Measurements from ENCODE around the gene MTHFD2L.

Gene MTHFD2L

GRCh38 chr4:74219240-74219639 is 61.3 kb downstream of the MTHFD2L start:
- TF ChIP-seq POLR2A (IDR thresholded peaks at IDR 0.05; ENCODE audit: low read length), result no peak
- no peak for TF ChIP-seq GATA1 (IDR thresholded peaks at IDR 0.05; ENCODE audit: low read depth, low read length)
- DNase-seq, result no peak

- TF ChIP-seq POLR2A (IDR thresholded peaks at IDR 0.05; ENCODE audit: low read length) (no peak), GATA1 (IDR thresholded peaks at IDR 0.05; ENCODE audit: low read depth, low read length) (no peak)
- no peak for DNase-seq
Observed at GRCh38 chr4:74223098-74223497, 65.2 kb downstream of the MTHFD2L start.

- no peak for TF ChIP-seq POLR2A (IDR thresholded peaks at IDR 0.05; ENCODE audit: low read length)
- TF ChIP-seq GATA1 (IDR thresholded peaks at IDR 0.05; ENCODE audit: low read depth, low read length), result no peak
- DNase-seq, result peak in 1 of 2 experiments; percentile 44
Observed at GRCh38 chr4:74223801-74224200, 65.9 kb downstream of the MTHFD2L start.

DNA sequence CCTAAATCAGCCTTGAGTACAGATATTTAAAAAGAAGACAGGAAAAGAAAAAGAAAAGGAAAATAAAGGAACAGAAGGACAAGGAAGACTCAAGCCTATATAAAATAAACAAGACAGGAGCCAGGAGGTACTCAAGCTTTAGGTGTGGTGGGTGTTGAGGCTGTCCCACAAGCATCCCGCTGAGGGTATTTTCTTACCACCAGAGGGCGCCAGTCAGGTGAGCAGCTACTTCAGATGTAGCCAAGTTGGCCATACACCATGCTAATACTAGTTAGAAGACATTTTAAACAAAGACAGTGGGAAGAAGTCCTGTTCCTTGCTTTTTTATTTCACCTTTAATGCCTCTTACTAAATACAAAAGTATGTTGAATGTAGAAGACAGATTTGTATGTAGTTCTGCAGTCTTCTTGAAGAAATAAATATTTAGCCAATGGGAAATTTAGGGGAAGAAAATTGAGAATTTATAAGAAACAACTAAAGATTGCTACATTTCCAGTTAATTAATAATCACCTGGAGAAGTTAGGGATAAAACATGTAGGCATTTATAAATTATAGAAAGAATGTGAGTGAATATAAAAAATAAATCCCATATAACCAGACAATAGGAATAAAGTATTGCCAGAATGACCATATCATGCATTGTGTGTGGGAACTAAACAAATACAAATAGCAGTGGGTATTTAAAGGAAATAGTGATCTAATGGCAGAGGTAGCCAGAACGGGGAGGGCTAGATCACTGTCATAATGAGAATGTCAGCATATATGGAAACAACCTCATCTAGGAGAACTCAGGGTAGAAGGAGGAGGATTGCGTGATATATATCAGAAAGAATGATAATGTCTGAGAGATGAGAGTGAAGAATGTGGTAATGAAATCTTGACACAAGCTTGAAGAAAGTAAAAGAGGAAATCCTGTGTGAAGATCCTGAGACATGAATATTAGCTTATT is 71.0 kb downstream of the MTHFD2L start:
- no peak for TF ChIP-seq POLR2A (IDR thresholded peaks at IDR 0.05; ENCODE audit: low read length)
- no peak for TF ChIP-seq GATA1 (IDR thresholded peaks at IDR 0.05; ENCODE audit: low read depth, low read length)
- peak; percentile 77 to 89 for DNase-seq

DNA sequence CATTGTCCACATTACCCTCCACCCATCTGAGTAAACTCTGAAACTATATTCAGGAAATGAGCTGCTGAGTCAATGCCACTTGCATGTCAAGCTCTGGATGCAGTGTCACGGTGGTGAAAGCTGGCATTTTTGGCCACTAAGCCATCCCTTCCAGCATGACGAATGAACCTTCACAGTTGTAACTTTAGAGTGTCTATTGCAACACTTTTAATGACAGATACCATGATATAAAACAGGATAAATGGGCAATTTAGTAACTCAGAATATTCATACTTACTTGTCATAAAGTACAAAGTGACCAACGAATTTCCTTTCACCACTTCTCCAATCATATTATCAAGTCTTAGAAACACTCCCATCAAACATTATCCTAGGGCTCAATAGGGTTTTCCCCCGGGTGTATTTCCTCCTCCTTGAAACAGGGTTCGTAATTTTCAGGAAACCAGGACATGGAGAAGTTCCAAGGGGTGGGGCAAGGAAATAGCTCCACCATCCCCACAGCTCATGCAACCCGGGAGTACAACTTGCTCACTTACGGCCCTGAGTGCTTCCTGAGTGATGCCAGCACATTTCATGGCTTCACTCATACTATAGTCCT is 73.1 kb downstream of the MTHFD2L start:
- TF ChIP-seq GATA1 (IDR thresholded peaks at IDR 0.05; ENCODE audit: low read depth, low read length) (no peak), POLR2A (IDR thresholded peaks at IDR 0.05; ENCODE audit: low read length) (no peak)
- DNase-seq, result peak in 1 of 2 experiments; percentile 53

GRCh38 chr4:74235135-74235534 is 77.2 kb downstream of the MTHFD2L start:
- no peak for TF ChIP-seq GATA1 (IDR thresholded peaks at IDR 0.05; ENCODE audit: low read depth, low read length)
- DNase-seq, result no peak

DNA sequence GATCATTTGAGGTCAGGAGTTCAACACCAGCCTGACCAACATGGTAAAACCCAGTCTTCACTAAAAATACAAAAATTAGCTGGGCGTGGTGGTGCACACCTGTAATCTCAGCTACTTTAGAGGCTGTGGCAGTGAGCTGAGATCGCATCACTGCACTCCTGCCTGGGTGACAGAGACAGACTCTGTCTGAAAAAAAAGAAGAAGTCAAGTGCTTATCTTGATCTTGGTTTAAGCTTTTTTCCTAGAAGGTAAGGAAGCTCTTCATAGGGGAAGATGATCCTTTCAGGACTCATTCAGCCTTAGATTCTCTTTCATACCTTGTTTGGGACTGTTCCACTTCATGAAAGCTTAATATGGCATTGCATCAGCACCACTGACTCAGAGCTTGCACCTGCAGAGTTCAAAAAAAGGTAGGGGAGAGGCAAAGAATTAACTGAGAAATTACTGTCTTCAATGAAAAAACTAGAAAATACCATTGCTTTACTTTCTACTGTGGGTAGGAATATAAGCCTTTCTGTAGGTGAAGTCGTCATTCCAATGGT is 79.6 kb downstream of the MTHFD2L start:
- no peak for DNase-seq
- TF ChIP-seq GATA1 (IDR thresholded peaks at IDR 0.05; ENCODE audit: low read depth, low read length) (no peak), POLR2A (IDR thresholded peaks at IDR 0.05; ENCODE audit: low read length) (no peak)

GRCh38 chr4:74244049-74244448 is 86.1 kb downstream of the MTHFD2L start:
- DNase-seq, result no peak
- no peak for TF ChIP-seq POLR2A (IDR thresholded peaks at IDR 0.05; ENCODE audit: low read length)
- TF ChIP-seq GATA1 (IDR thresholded peaks at IDR 0.05; ENCODE audit: low read depth, low read length), result no peak

DNA sequence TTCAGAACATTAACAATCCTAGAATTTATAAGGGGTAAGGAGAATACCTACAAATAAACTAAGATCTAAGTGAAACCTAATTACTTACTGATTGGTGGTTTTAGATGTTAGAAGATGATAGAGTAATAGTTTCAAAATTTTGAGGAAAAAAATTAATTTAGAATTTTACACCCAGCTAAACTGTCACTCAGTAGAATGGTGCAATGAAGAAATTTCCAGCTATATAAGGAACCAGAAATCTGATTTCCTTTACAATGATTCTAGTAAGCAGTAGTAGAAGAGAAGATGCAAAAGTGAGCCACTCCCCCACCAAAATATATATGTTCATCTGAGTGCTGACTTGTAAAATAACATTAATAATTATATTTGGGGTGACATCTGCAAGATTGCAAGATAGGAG is 95.0 kb downstream of the MTHFD2L start:
- DNase-seq, result no peak
- no peak for TF ChIP-seq GATA1 (IDR thresholded peaks at IDR 0.05; ENCODE audit: low read depth, low read length)
- TF ChIP-seq POLR2A (IDR thresholded peaks at IDR 0.05; ENCODE audit: low read length), result no peak

DNA sequence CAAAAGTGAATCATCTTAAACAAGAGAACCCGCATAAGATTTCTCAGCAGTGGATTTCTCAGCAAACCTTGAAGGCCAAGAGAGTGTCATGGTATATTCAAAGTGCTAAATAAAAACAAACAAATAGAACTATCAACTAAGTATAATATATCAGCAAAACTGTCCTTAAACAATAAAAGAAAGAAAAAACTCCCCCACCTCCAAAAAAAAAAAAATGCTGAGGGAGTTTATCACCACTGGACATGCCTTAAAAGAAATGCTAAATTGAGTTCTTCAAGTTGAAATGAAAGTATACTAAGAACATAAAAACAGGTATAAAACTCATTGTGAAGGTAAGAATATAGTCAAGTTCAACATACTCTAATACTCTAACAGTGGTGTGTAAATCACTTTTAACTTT is 96.5 kb downstream of the MTHFD2L start:
- no peak for DNase-seq
- TF ChIP-seq POLR2A (IDR thresholded peaks at IDR 0.05; ENCODE audit: low read length) (no peak), GATA1 (IDR thresholded peaks at IDR 0.05; ENCODE audit: low read depth, low read length) (no peak)

- TF ChIP-seq POLR2A (IDR thresholded peaks at IDR 0.05; ENCODE audit: low read length) (no peak), GATA1 (IDR thresholded peaks at IDR 0.05; ENCODE audit: low read depth, low read length) (no peak)
- DNase-seq, result no peak
Observed at GRCh38 chr4:74255096-74255495, 97.2 kb downstream of the MTHFD2L start.

- no peak for TF ChIP-seq GATA1 (IDR thresholded peaks at IDR 0.05; ENCODE audit: low read depth, low read length)
- no peak for DNase-seq
Observed at GRCh38 chr4:74258963-74259362, 101.0 kb downstream of the MTHFD2L start.

DNA sequence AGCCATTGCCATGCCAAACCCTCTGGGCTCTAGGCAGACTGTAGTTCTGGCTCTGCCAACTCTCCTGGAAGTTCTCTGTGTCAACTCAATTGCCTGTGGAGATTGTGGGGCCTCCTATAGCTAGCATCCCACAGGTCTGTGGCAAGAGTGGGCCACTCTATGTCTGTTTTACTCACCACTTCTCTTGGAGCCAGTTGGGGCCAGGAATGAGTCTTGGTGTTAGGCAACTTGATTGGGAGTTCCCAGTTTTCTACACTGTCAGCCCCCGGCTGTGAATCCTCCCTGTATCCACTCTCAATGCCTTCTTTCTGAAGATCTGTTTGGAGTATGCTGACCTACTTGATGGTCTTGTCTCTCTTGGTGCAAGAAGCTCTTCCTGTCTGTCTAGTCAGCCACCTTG is 102.1 kb downstream of the MTHFD2L start:
- no peak for DNase-seq
- TF ChIP-seq POLR2A (IDR thresholded peaks at IDR 0.05; ENCODE audit: low read length) (no peak), GATA1 (IDR thresholded peaks at IDR 0.05; ENCODE audit: low read depth, low read length) (no peak)

DNA sequence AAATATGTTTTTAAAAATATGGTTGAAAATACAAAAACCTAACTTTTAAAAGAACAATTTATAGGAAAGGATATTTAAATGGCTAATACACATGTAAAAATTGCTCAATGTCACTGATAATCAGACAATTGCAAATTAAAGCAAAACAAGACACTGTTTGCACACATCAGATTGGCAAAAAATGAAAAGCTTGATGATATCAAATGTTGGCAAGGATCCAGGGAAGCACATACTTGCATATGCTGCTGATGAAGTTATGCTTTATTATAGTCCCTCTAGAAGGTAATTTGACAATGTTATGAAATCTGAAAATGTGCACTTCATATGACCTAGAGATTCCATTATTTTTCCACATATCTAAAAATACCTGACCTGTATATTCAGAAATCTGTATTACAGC is 104.6 kb downstream of the MTHFD2L start:
- TF ChIP-seq POLR2A (IDR thresholded peaks at IDR 0.05; ENCODE audit: low read length), result no peak
- TF ChIP-seq GATA1 (IDR thresholded peaks at IDR 0.05; ENCODE audit: low read depth, low read length), result no peak

More for the DNA sequence above, 104.6 kb downstream of the MTHFD2L start:
- DNase-seq, result no peak
